Measurements from ENCODE around the gene XG.
"Not testable (repeated sequence)": the region's sequence is repeated elsewhere in the genome, so short reads cannot be mapped to it uniquely, and the experiment has no call there.

- TF ChIP-seq, protein P1, sequence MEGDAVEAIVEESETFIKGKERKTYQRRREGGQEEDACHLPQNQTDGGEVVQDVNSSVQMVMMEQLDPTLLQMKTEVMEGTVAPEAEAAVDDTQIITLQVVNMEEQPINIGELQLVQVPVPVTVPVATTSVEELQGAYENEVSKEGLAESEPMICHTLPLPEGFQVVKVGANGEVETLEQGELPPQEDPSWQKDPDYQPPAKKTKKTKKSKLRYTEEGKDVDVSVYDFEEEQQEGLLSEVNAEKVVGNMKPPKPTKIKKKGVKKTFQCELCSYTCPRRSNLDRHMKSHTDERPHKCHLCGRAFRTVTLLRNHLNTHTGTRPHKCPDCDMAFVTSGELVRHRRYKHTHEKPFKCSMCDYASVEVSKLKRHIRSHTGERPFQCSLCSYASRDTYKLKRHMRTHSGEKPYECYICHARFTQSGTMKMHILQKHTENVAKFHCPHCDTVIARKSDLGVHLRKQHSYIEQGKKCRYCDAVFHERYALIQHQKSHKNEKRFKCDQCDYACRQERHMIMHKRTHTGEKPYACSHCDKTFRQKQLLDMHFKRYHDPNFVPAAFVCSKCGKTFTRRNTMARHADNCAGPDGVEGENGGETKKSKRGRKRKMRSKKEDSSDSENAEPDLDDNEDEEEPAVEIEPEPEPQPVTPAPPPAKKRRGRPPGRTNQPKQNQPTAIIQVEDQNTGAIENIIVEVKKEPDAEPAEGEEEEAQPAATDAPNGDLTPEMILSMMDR (IDR thresholded peaks at IDR 0.05; ENCODE audit: low read depth, low read length, poor library complexity, severe bottlenecking): not testable (repeated sequence)
- not testable (repeated sequence) for TF ChIP-seq EZH2phosphoT487 (IDR thresholded peaks at IDR 0.05; ENCODE audit: borderline replicate concordance, low read length)
Observed at GRCh38 chrX:2804106-2804843, 52.4 kb downstream of the XG start.

Data from DOHH2 (cell line).